GM18511 (cell line): ENCODE measurements around the gene LGALS14.

Experiments
- ATAC-seq: cut with Tn5 transposase; IDR thresholded peaks from one replicate; pipeline ENCODE4 v1.9.1; 2021; ENCODE audit warnings: mild to moderate bottlenecking, moderate library complexity; ENCODE audit not compliant: unreplicated experiment

The LGALS14 gene

DNA sequence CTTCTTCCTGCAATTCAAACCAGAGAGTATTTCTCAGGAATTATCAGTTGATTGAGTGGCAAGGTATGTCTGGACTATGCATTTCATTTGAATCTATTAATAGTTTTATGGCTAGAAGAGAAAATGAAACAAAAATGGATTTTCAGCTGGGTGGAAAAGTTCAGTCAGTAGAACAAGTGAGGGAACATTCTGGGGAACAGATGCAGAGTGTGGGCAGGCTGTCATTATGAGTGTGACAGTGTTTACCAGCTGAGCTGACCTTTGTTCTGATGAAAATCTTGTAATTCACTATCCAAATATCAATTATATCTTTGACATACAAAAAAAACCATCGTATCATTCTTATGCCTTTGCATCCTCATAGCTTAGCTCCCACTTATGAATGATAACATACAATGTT, 36.1 kb downstream of the LGALS14 start:
- no peak for ATAC-seq

DNA sequence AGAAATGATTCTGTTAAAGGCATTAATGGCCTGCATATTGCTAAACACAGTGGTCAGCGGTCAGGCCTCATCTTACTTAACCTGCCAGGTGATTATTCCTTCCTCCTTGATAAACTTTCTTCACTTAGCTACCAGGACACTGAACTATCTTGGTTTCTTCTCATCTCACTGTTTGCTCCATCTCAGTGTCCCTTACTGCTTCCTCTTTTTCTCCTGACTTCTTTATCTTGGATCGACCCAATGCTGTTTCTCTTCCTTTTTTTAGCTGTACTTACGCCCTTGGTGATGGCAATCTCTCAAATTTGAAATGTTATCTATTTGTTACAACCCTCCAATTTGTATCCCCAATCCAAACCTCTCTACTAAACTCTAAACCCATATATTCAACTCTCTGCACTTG, 41.4 kb downstream of the LGALS14 start:
- no peak for ATAC-seq

DNA sequence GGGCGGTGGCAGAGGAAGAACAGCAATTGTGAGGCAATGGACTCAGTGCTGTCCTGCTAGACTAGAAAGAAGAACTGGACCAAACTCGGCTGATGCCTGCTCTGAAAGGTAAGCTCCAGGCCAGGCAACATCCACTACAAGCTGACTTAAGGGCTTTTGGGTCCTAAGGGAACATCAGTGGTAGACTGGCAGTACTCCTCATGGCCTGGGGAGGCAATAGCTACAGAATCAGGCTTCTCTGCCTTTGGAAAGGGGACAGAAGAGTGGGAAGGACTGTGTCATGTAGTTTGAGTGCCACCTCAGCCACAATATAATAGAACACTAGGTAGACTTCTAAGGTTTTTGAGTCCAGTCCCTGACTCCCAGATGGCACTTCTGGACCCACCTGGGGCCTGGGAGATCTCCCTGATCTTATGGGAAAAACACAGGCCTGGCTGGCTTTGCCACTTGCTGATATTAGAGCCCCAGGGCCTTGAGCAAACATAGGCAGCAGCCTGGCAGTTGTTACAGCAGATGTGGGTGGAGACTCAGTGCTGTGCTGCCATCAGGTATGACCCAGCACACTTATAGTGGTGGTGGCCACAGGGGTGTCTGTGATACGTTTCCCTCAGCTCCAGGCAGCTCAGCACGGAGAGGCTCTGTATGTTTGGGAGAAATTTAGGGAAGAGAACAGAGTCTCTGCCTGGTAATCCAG, 42.7 kb downstream of the LGALS14 start:
- ATAC-seq = no peak

DNA sequence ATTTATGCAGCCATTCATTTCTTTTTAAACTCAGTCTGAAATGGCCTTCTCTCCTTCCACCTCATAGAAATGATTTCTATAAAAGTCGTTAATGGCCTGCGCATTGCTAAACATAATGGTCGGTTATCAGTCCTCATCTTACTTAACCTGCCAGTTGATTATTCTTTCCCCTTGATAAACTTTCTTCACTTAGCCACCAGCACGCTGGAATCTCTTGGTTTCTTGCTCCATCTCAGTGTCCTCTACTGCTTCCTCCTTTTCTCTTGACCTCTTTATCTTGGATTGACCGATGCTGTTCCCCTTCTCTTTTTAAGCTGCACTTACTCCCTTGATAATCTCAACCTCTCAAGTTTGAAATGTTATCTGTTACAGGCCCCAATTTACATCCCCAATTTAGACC, 45.7 kb downstream of the LGALS14 start:
- ATAC-seq = no peak

DNA sequence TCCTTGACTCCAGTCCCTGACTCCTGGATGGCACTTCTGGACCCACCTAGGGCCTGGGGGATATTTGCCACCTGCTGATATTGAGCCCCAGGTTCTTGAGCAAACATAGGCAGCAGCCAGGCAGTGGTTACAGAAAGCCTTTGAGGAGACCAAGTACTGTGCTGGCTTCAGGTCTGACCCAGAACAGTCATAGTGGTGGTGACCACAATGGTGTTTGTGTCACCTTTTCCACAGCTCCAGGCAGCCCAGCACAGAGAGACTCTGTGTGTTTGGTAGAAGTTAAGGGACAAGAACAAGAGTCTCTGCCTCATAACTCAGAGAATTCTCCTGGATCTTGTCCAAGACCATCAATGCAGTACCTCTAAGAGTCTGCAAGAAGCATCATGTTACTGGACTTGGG, 48.1 kb downstream of the LGALS14 start:
- no peak for ATAC-seq

DNA sequence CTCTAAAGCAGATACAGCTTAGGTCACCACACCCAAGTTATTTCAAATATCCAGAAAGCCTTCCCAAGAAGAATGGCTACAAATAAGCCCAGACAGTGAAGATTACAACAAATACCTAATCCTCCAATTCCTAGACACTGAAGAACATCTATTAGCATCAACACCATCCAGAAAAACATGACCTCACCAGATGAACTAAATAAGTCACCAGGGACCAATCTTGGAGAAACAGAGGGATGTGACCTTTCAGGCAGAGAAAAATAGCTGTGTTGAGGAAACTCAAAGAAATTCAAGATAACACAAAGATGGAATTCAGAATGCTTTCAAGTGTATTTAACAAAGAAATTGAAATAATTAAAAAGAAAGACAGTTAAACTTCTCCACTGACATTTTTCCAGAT, 48.5 kb downstream of the LGALS14 start:
- ATAC-seq = no peak

DNA sequence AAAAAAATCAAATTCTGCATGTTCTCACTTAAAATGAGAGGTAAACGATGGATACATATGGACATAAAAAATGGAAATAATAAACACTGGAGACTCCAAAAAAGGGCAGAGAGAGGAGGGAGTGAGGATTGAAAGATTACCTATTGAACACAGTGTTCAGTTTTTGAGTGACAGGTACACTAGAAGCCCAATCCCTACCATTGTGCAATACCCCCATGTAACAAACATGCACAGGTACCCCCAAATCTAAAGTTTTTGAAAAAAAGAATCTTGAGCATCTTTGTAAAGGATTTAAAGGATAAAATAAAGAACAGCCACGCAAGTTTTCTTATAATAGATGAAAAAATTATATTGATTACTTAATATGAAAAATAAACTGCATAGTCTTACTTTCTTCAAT, 50.3 kb downstream of the LGALS14 start:
- ATAC-seq = no peak

DNA sequence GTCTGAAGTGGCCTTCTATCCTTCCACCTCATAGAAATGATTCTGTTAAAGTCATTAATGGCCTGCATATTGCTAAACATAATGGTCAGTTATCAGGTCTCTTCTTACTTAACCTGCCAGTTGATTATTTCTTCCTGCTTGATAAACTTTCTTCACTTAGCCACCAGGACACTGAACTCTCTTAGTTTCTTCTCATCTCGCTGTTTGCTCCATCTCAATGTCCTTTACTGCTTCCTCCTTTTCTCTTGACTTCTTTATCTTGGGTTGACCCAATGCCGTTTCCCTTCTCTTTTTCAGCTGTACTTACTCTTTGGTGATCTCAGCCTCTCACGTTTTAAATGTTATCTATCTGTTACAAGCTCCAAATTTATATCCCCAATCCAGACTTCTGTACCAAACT, 50.7 kb downstream of the LGALS14 start:
- no peak for ATAC-seq
